IMR-90 (cell line): ENCODE results near the gene CREG2. TPM values are rescaled to one million over a fixed set of nuclear protein-coding genes. Genes with fewer than 3 reads are reported as not detected.
A peak's percentile ranks its signal among the peaks of the same experiment; 100 is the strongest.

Source experiments
- CTCF ChIP-seq: conservative IDR thresholded peaks from 2 replicates; pipeline ENCODE4 v1.5.1; 2012; ENCODE audit warnings: mild to moderate bottlenecking, low read depth, low read length, improper control_type of control experiment
- polyA plus RNA-seq, 3 experiments: library from polyadenylated mRNA; depleted of rRNA; stranded (reverse); fragments of >200 nt; gene quantifications; 2 replicates each; pipeline ENCODE4 v1.2.3, GENCODE V29; 2012; ENCODE audit warnings: low replicate concordance in 1 of 3
- total RNA-seq: library from RNA; depleted of rRNA; stranded (reverse); fragments of >200 nt; gene quantifications from 2 replicates; pipeline ENCODE4 v1.2.3, GENCODE V29; 2012

CREG2 gene
- total and polyA plus RNA-seq, 2 of the 4 experiments (the other 2 are of a cell fraction) = 0.17 TPM; not detected in 1

GRCh38 chr2:101387151-101387834, at the start of gene CREG2 (continued):
- peak; percentile 61 for TF ChIP-seq CTCF
